ENCODE data around the gene POLR2L. TPM values are rescaled to one million over a fixed set of nuclear protein-coding genes. Genes with fewer than 3 reads are reported as not detected.

Gene POLR2L
- total RNA-seq, 3 donors from 2014 or later (not counting 1 experiment from before 2014, with no cell fraction given): 48.2 to 63.8 (median 61.2) TPM

DNA sequence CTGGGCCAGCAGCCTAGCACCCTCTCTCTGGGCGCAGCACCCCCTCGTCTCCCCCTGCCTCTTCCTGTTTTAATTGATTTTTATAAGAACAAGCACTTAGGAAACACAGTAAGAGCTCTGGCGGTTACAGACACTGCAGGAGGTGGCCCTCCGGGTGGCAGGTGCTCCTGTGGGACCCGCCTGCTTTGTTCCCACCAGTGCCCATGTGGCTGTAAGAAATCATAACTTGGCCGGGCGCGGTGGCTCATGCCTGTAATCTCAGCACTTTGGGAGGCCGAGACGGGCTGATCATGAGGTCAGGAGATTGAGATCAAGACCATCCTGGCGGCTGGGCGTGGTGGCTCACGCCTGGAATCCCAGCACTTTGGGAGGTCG, 18.8 kb upstream of the POLR2L start:
- DNase-seq (no peak), ATAC-seq (no peak)
- H3K36me3 ChIP-seq (ENCODE audit: control insufficient read depth, insufficient read depth, low read length): no peaks in the 10 kb centered on the region
- Mint-ChIP-seq H3K36me3 (no peaks in the 10 kb centered on the region), H3K4me1 (peaks cover 7 to 12% of the 10 kb centered on the region in 2 donors), H3K9me3 (no peaks in the 10 kb centered on the region), H3K27ac (no peak overlapping the region), H3K4me3 (no peak overlapping the region), H3K27me3 (ENCODE audit: low read depth in 2 of 2) (no peaks in the 10 kb centered on the region)
- TF ChIP-seq, protein P1, sequence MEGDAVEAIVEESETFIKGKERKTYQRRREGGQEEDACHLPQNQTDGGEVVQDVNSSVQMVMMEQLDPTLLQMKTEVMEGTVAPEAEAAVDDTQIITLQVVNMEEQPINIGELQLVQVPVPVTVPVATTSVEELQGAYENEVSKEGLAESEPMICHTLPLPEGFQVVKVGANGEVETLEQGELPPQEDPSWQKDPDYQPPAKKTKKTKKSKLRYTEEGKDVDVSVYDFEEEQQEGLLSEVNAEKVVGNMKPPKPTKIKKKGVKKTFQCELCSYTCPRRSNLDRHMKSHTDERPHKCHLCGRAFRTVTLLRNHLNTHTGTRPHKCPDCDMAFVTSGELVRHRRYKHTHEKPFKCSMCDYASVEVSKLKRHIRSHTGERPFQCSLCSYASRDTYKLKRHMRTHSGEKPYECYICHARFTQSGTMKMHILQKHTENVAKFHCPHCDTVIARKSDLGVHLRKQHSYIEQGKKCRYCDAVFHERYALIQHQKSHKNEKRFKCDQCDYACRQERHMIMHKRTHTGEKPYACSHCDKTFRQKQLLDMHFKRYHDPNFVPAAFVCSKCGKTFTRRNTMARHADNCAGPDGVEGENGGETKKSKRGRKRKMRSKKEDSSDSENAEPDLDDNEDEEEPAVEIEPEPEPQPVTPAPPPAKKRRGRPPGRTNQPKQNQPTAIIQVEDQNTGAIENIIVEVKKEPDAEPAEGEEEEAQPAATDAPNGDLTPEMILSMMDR (IDR thresholded peaks at IDR 0.05): no peak
- H3K4me3 ChIP-seq (ENCODE audit: low read length): no peak overlapping the region
- H3K27ac ChIP-seq (ENCODE audit: low read length): no peak overlapping the region
- no peaks in the 10 kb centered on the region for H3K27me3 ChIP-seq (ENCODE audit: control insufficient read depth, insufficient read depth, low read length)
- no peaks in the 10 kb centered on the region for H3K9me3 ChIP-seq (ENCODE audit: control insufficient read depth, insufficient read depth, low read length)
- peaks cover 12% of the 10 kb centered on the region for H3K4me1 ChIP-seq (ENCODE audit: control insufficient read depth, insufficient read depth, low read length)
- 92% methylated on average over 14 of the region's 14 CpGs for WGBS (ENCODE audit: insufficient coverage)
- intact Hi-C loops (cut with micrococcal nuclease): no loop called here

DNA sequence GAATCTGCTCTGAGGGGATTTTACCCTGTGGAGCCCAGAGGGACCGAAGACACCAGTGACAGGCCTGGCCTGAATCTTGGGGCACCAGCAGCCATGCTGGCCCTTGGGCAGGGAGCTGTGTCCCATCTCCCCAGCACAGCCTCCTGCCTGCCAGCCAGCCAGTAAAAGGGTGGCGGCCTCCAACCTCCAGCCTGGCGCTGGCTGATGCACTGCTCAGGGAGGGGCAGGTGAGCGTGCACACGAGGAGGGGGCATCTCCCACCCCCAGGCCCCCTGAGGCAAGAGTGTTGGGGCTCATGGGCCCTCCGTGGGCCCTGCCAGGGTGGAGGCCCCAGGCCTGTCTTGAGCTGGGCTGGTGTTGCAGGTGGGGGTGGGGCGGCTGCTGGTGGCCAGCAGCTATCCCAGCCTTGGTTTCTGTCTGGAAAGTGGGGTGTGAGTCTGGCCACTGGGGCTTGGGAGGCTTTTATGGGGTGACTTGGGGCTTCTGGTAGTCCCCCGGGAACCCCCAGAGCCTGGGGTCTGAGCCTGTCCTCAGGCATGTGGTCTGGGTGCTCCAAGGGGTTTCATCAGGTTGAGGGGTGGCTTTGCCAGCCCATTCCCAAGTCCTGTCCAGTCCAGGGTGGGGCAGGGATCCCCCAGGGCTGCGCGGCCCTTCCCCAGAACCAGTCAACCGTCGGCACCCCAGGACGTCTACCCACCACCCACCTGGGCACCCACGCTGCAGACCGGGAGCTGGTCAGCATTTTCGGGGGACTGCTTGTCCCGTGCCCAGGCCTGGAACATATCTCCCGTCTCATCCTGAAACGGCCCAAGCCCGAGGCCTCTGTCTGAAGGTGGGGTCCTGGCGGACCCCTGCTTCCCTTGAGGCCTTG, 18.1 kb upstream of the POLR2L start:
- intact Hi-C loops (cut with micrococcal nuclease): no loop called here
- Histone ChIP-seq H3K36me3 (ENCODE audit: control insufficient read depth, insufficient read depth, low read length) (no peaks in the 10 kb centered on the region), H3K4me3 (ENCODE audit: low read length) (no peak overlapping the region), H3K4me1 (ENCODE audit: control insufficient read depth, insufficient read depth, low read length) (peaks cover 15% of the 10 kb centered on the region), H3K27me3 (ENCODE audit: control insufficient read depth, insufficient read depth, low read length) (no peaks in the 10 kb centered on the region), H3K27ac (ENCODE audit: low read length) (no peak overlapping the region), H3K9me3 (ENCODE audit: control insufficient read depth, insufficient read depth, low read length) (no peaks in the 10 kb centered on the region)
- Mint-ChIP-seq H3K9me3 (no peaks in the 10 kb centered on the region), H3K36me3 (no peaks in the 10 kb centered on the region), H3K4me3 (no peak overlapping the region), H3K27ac (no peak overlapping the region), H3K27me3 (ENCODE audit: low read depth in 2 of 2) (no peaks in the 10 kb centered on the region), H3K4me1 (peaks cover 7 to 12% of the 10 kb centered on the region in 2 donors)
- WGBS (ENCODE audit: insufficient coverage): 89% methylated on average over 21 of the region's 21 CpGs
- no peak for DNase-seq
- TF ChIP-seq, protein P1 (IDR thresholded peaks at IDR 0.05): no peak
- no peak for ATAC-seq

DNA sequence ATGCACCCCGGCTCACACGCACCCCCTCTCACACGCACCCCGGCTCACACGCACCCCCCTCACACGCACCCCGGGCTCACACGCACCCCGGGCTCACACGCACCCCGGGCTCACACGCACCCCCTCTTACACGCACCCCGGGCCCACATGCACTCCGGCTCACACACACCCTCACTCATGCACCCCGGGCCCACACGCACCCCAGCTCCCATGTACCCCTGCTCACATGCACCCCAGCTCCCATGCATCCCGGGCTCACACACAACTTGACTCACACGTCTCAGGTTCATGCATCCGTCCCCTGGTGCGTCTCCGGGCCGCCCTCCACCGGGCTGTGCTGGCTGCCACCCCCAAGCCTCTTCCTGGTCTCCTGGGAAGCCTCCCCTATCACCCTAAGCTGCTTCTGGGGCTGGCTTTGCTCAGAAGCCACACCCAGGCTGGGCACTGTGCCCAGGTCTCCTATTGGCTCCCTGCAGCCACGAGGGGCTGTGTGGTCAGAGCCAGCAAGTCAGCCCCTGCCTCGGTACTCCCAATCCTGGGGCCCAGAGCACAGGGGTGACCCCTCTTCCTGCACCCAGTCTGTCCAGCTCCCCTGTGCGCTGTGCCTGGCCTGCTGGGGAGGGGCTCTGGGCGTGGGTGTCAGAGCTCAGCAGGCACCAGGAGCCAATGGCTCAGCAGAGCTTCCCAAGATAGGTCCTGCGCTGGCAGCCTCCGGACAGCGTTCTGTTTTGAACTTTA, 17.2 kb upstream of the POLR2L start:
- no peak for ATAC-seq
- Histone ChIP-seq H3K4me3 (ENCODE audit: low read length) (no peak overlapping the region), H3K27me3 (ENCODE audit: control insufficient read depth, insufficient read depth, low read length) (no peaks in the 10 kb centered on the region), H3K9me3 (ENCODE audit: control insufficient read depth, insufficient read depth, low read length) (no peaks in the 10 kb centered on the region), H3K27ac (ENCODE audit: low read length) (no peak overlapping the region), H3K4me1 (ENCODE audit: control insufficient read depth, insufficient read depth, low read length) (peaks cover 15% of the 10 kb centered on the region), H3K36me3 (ENCODE audit: control insufficient read depth, insufficient read depth, low read length) (no peaks in the 10 kb centered on the region)
- no peak for DNase-seq
- Mint-ChIP-seq H3K27me3 (ENCODE audit: low read depth in 2 of 2) (no peaks in the 10 kb centered on the region), H3K4me1 (peaks cover 7 to 12% of the 10 kb centered on the region in 2 donors), H3K4me3 (no peak overlapping the region), H3K27ac (no peak overlapping the region), H3K9me3 (no peaks in the 10 kb centered on the region), H3K36me3 (no peaks in the 10 kb centered on the region)
- 85% methylated on average over 22 of the region's 31 CpGs for WGBS (ENCODE audit: insufficient coverage)
- TF ChIP-seq, protein P1 (IDR thresholded peaks at IDR 0.05): no peak
- intact Hi-C loops (cut with micrococcal nuclease): no loop called here

Data from natural killer cell (primary cell).